NAMALWA (cell line): ENCODE measurements around the gene GID8.

ENCODE experiments used
- DNase-seq: peaks from one replicate; pipeline ENCODE4 v3.0.0-alpha.2; 2015; ENCODE audit warnings: low spot score

Gene GID8

GRCh38 chr20:62943396-62943795, 5.4 kb downstream of the GID8 start:
- no peak for DNase-seq

- DNase-seq, result no peak
Observed at GRCh38 chr20:62944184-62944583, 6.2 kb downstream of the GID8 start.

GRCh38 chr20:62944746-62945145, 6.8 kb downstream of the GID8 start:
- no peak for DNase-seq

- no peak for DNase-seq
Observed at GRCh38 chr20:62945771-62946339, 7.9 kb downstream of the GID8 start.

GRCh38 chr20:62946918-62947317, 9.0 kb downstream of the GID8 start:
- DNase-seq, result no peak

- DNase-seq, result no peak
Observed at GRCh38 chr20:62947532-62948300, 9.8 kb downstream of the GID8 start.

GRCh38 chr20:62949153-62949821, 11.3 kb downstream of the GID8 start:
- no peak for DNase-seq

GRCh38 chr20:62949962-62950361, 12.0 kb downstream of the GID8 start:
- DNase-seq, result no peak

- DNase-seq, result no peak
Observed at GRCh38 chr20:62950741-62951140, 12.8 kb downstream of the GID8 start.

- DNase-seq, result no peak
Observed at GRCh38 chr20:62951143-62951895, 13.4 kb downstream of the GID8 start.

- DNase-seq, result no peak
Observed at GRCh38 chr20:62951896-62952372, 14.0 kb downstream of the GID8 start.

- DNase-seq, result peak; percentile 87
Observed at GRCh38 chr20:62952373-62952967, 14.5 kb downstream of the GID8 start, which contains the start of gene SLC17A9. Gene SLC17A9, plus strand, starts transcription at chr20:62952709. Its CDS starts 122 bp downstream, at chr20:62952831.

- DNase-seq, result peak; percentile 57
Observed at GRCh38 chr20:62952968-62953838, 15.3 kb downstream of the GID8 start.

- peak; percentile 96 for DNase-seq
Observed at GRCh38 chr20:62953839-62954703, 16.1 kb downstream of the GID8 start.

GRCh38 chr20:62955519-62956386, 17.8 kb downstream of the GID8 start:
- DNase-seq, result no peak

GRCh38 chr20:62956387-62957135, 18.6 kb downstream of the GID8 start:
- no peak for DNase-seq

GRCh38 chr20:62957136-62958117, 19.5 kb downstream of the GID8 start:
- DNase-seq, result no peak
